GM18873 (cell line): Measurements from ENCODE around the gene LHFPL6.

Source experiments
- ATAC-seq: cut with Tn5 transposase; IDR thresholded peaks from one replicate; pipeline ENCODE4 v1.9.1; 2021; ENCODE audit warnings: mild to moderate bottlenecking, moderate library complexity, moderate number of reproducible peaks; ENCODE audit not compliant: unreplicated experiment, low FRiP score

LHFPL6 gene

DNA sequence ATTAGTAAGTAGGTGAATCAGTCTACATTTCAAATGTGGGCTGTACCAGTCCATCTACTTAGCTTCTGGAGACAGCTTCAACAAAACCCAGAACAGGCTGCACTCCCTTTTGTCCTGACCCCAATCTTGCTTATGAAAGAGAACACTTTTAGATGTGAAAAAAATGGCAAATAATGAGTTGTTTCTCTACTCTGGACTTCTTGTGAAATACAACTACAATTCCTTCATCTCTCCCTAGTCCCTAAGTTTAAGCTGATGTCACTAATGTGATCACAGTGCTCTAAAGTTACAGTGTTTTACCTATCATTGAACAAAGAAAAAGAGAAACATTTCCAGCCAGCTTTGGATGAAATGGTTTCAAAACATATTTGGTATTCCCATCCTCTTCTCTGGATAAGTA is 183.9 kb downstream of the LHFPL6 start:
- ATAC-seq = no peak

GRCh38 chr13:39418424-39418823 is 184.6 kb downstream of the LHFPL6 start:
- no peak for ATAC-seq

DNA sequence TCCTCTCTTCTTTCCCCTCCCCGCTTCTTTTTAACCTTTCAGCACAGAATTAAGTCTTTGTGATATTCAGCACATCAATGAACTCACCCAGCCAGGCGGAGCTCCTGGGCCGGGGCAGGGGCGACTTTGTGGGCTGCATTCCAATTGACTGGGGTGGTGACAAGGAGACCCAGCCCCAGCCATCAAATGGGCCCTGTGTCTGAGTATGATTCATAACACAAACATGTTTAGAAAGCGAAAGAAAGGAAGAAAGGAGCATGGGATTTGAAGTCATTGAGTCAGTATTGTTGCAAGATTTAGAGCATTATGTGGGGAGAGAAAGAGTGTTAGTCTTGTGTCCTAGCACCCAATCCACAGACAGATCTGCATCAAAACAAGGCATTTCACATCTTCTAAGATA is 185.3 kb downstream of the LHFPL6 start:
- ATAC-seq = no peak

GRCh38 chr13:39417131-39417530 is 185.9 kb downstream of the LHFPL6 start:
- no peak for ATAC-seq

- ATAC-seq = no peak
Observed at GRCh38 chr13:39415008-39415802, 187.8 kb downstream of the LHFPL6 start.

DNA sequence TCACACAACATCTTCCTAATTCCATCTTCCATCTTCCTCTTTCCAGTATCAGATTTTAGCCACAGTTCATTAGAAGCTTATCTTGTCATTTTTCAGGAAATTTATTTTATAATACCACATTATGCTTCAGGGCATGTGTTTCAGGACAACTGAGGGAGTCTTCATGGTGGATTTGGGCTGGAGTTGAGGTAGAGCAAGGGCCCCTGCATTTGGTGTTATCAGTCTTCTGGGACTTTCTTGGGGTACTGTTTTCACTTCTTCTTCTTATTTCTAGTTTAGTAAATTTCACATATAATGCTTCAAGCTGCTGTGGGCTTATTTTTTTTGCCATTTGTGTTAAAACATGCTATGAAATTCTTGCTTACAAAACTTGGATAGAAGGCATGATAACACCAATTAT is 188.7 kb downstream of the LHFPL6 start:
- ATAC-seq = no peak

GRCh38 chr13:39411511-39411910 is 191.5 kb downstream of the LHFPL6 start:
- ATAC-seq = no peak

- no peak for ATAC-seq
Observed at GRCh38 chr13:39410964-39411363, 192.0 kb downstream of the LHFPL6 start.

DNA sequence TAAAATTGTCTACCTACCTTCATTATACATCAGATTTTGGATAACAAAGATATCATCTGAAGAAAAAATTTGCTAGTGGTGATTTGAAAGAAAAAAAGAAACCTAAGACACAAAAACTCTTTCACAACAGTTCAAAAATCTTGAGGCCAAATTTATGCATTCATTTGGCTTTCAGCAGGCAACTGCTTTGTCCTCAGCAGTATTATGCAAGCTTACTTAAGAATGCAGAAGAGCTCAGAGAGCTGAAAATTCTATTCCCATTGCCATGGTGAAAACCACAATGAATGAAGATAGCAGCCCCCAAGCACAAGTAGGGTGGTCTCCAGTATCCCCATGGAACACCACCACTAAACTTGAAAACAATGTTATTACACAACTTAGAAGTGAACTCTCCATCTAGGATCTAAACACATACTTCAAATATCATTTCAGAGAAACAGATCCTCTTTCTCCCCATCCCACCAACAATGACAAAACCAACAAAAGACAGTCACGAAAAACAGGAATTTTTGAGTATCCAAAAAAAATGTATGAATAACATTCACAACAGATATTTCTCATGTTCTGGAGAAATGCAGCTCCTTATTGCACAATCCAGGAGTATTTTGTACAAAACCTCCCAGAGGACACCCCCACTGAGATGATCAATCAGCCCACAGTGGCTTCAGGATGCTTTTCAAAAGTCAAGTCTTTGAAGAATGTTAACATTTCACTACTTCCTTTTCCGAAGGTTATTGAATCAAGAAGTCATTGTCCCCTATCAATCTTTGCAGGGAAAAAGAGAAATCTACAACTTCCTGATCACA is 192.7 kb downstream of the LHFPL6 start:
- no peak for ATAC-seq

GRCh38 chr13:39408512-39408911 is 194.5 kb downstream of the LHFPL6 start:
- ATAC-seq = no peak

DNA sequence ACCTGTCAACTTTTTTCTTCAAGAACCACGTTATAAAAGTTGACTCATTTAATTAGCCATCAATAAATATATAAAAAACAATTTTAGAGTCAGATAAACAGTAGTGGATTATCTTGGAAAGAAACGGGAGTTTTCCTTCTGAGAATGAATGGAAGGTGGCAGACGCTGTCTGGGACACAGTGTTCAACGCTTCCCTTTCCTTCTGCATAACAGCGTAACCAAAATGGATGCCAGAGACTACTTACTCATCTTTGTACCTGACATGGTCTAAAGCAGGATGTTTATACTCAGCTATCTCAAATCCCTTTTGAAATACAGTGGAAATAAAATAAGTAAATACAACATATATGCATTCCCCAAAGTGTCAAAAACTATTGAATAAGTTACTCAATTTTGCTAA is 195.2 kb downstream of the LHFPL6 start:
- ATAC-seq = no peak

DNA sequence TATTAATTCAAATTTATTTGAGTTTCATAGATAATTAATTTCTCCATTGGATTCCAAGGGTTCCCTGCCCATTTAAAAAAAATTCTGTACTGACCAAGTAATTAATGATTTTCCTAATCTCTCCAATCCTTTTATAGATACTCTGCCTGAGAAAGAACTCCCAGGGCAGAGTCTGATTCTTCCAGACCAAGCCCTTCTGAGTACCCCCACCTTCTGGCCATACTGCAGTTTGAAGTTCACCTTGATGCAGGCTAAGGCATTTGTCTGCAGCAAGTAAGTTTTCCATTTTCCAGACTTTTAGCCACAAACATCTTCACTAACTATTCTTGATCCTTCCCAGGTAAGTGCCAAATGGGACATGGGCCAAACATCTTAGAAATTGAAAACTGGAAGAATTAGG is 195.9 kb downstream of the LHFPL6 start:
- no peak for ATAC-seq

- no peak for ATAC-seq
Observed at GRCh38 chr13:39406688-39407087, 196.3 kb downstream of the LHFPL6 start.

- ATAC-seq = no peak
Observed at GRCh38 chr13:39405596-39406205, 197.3 kb downstream of the LHFPL6 start.

DNA sequence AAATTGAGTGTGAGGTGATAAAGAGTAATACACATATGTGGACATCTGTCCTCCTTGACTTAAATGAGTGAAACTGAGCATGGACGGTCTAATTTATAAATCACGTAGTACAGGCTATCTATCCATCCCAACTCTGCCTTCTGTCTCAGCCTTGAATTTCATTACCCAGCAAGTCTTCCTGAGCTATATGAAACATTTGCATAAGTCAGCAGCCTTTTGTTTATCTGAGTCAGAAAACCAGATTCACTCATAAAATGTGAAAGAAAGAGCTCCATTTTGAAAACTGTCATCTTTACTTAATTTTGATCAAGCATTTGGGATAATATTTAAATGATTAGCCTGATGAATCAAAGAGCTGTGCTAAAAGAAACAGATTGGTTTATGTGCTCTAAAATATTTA is 197.9 kb downstream of the LHFPL6 start:
- no peak for ATAC-seq

DNA sequence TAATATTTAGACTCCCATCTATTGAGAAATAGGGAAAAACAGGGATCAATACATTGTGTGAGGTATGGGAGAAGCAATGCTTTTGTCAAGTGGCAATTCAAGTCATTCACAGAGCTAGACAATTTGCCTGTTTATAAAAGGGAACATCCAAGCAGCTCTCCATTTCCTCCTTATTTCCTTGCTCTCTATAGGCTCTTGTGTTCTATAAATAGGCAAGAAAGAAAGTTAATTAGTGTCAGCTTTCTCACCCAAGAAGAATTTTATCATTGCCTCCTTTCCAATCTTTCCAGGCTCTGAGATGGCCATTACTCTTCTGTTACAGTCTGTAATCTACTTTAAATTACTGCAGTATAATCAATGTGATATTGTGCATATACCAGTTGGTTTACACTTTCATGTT is 199.9 kb downstream of the LHFPL6 start:
- ATAC-seq = no peak

DNA sequence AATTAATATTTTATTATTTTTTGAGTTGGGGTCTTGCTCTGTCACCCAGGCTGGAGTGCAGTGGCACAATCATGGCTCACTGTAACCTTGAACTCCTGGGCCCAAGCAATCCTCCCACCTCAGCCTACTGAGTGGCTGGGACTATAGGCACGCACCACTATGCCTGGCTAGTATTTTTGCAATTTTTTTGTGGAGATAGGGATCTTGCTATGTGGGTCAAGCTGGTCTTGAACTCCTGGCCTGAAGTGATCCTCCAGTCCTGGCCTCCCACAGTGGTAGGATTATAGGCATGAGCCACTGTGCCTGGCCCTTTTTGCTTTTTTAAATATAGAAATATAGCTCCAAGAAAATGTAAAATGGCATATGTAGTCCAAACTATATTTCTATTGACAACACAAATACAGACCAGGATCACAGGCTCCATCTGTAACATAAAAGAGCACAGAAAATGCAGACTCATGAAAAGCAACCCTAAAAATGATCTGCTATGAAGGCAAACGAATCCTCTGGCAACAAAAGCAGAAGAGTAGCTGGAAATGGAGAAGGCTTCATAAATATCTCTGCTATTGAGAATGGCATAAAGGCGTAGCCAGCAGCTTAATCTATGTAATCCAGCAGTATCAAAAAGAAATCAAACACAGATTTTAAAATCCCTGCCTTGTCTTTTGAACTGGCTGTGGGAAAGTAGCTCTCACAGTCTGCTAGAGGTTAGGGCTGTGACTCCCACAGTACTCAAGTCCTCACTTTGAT is 200.6 kb downstream of the LHFPL6 start:
- no peak for ATAC-seq

GRCh38 chr13:39401756-39402155 is 201.2 kb downstream of the LHFPL6 start:
- ATAC-seq = no peak

- no peak for ATAC-seq
Observed at GRCh38 chr13:39401046-39401705, 201.8 kb downstream of the LHFPL6 start.

DNA sequence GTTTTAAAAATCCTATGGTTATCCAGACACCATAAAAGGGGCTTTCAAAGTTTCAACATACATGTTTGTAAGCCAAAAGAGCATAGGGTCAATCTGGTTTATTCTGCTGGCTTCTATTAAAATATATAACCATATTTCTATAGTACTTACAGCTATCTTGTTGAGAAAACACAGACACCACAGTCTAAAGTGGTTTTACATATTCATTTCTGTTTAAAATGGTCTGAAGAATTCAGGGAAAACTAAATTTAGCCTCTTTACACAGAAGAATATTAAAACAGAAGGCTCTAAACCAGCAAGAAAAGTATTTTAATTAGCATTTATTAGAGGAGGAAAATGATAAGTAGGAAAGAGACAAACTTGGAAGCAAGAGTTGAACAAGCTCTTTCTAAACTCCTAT is 203.9 kb downstream of the LHFPL6 start:
- ATAC-seq = no peak
